Measurements from ENCODE around the gene IFT80.

IFT80 gene

GRCh38 chr3:160437083-160437455 lies 38.0 kb upstream of the IFT80 start:
- TF ChIP-seq EZH2phosphoT487 (conservative IDR thresholded peaks at IDR 0.05; ENCODE audit: low read length), result no peak
- no peak for TF ChIP-seq CTCF (IDR thresholded peaks at IDR 0.05; ENCODE audit: insufficient read depth, low read length, poor library complexity, severe bottlenecking)
- Histone ChIP-seq H3K9ac (ENCODE audit: low read length) (no peak overlapping the region), H3K27ac (ENCODE audit: low read depth, low read length) (no peak overlapping the region), H3K4me3 (ENCODE audit: insufficient read depth, low read length, poor library complexity, severe bottlenecking) (no peak overlapping the region), H3F3A (ENCODE audit: insufficient read depth) (peaks cover 81% of the 10 kb centered on the region), H3K9me2 (replicated peaks; ENCODE audit: insufficient read depth, low read length) (no peaks in the 10 kb centered on the region), H4K20me1 (ENCODE audit: low read depth, low read length) (peaks cover 34% of the 10 kb centered on the region), H3K79me2 (ENCODE audit: insufficient read depth, low read length) (peaks cover 88% of the 10 kb centered on the region), H3K9me3 (ENCODE audit: insufficient read depth, low read length) (no peaks in the 10 kb centered on the region), H2AFZ (ENCODE audit: low read depth, low read length, severe bottlenecking) (no peak overlapping the region), H3K36me3 (ENCODE audit: low read length) (peaks cover 67% of the 10 kb centered on the region), H3K4me2 (ENCODE audit: low read depth, low read length, poor library complexity, severe bottlenecking) (no peak overlapping the region), H3K27me3 (ENCODE audit: low read length) (no peaks in the 10 kb centered on the region)

DNA sequence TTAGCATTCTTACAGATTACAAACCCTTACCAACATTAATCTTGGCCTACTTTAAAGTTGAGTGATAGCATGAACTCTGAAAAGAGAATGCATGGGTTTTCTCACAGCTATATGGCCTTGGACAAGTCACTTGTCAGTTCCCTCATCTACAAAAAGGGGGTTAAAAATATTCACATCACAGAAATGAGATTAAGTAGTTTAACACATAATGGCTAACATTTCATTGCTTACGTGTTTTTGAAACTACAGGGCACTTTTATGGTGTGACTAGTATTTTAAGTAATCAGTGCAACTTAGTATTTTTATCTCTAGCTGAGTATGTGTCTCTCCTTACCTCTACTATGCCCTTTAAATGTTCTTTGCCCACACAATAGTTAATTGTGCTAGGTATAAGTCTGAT lies 36.7 kb upstream of the IFT80 start:
- Histone ChIP-seq H3K4me3 (ENCODE audit: insufficient read depth, low read length, poor library complexity, severe bottlenecking) (no peak overlapping the region), H3F3A (ENCODE audit: insufficient read depth) (peaks cover 89% of the 10 kb centered on the region), H3K36me3 (ENCODE audit: low read length) (peaks cover 78% of the 10 kb centered on the region), H3K9ac (ENCODE audit: low read length) (no peak overlapping the region), H3K9me3 (ENCODE audit: insufficient read depth, low read length) (no peaks in the 10 kb centered on the region), H3K79me2 (ENCODE audit: insufficient read depth, low read length) (peaks cover 87% of the 10 kb centered on the region), H3K4me2 (ENCODE audit: low read depth, low read length, poor library complexity, severe bottlenecking) (peak overlapping the region; percentile 7), H3K27me3 (ENCODE audit: low read length) (no peaks in the 10 kb centered on the region), H4K20me1 (ENCODE audit: low read depth, low read length) (peaks cover 34% of the 10 kb centered on the region), H3K9me2 (replicated peaks; ENCODE audit: insufficient read depth, low read length) (no peaks in the 10 kb centered on the region), H2AFZ (ENCODE audit: low read depth, low read length, severe bottlenecking) (no peak overlapping the region), H3K27ac (ENCODE audit: low read depth, low read length) (peak overlapping the region; percentile 41; the same call in 1 of the 2 replicates)
- TF ChIP-seq EZH2phosphoT487 (conservative IDR thresholded peaks at IDR 0.05; ENCODE audit: low read length), result no peak
- no peak for TF ChIP-seq CTCF (IDR thresholded peaks at IDR 0.05; ENCODE audit: insufficient read depth, low read length, poor library complexity, severe bottlenecking)

DNA sequence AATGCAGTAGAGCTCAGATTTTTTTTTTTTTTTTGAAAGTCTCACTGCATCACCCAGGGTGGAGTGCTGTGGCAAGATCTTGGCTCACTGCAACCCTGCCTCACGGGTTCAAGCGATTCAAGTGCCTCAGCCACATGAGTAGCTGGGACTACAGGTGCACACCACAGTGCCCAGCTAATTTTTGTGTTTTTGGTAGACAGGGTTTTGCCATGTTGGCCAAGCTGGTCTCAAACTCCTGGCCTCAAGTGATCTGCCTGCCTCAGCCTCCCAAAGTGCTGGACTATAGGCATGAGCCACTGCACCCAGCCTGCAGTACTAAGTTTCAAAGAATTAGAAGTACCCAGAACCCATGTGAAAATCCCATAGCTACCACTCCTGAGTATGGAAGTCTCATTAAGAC lies 36.1 kb upstream of the IFT80 start:
- no peaks in the 10 kb centered on the region for H3K27me3 ChIP-seq (ENCODE audit: low read length)
- H3K4me2 ChIP-seq (ENCODE audit: low read depth, low read length, poor library complexity, severe bottlenecking), result peak overlapping the region; percentile 5
- H3K4me3 ChIP-seq (ENCODE audit: insufficient read depth, low read length, poor library complexity, severe bottlenecking), result no peak overlapping the region
- no peaks in the 10 kb centered on the region for H3K9me3 ChIP-seq (ENCODE audit: insufficient read depth, low read length)
- TF ChIP-seq EZH2phosphoT487 (conservative IDR thresholded peaks at IDR 0.05; ENCODE audit: low read length), result no peak
- TF ChIP-seq CTCF (IDR thresholded peaks at IDR 0.05; ENCODE audit: insufficient read depth, low read length, poor library complexity, severe bottlenecking), result no peak
- H3K79me2 ChIP-seq (ENCODE audit: insufficient read depth, low read length), result peaks cover 80% of the 10 kb centered on the region
- H3K36me3 ChIP-seq (ENCODE audit: low read length), result peaks cover 81% of the 10 kb centered on the region
- peaks cover 39% of the 10 kb centered on the region for H4K20me1 ChIP-seq (ENCODE audit: low read depth, low read length)
- peaks cover 96% of the 10 kb centered on the region for H3F3A ChIP-seq (ENCODE audit: insufficient read depth)
- H3K27ac ChIP-seq (ENCODE audit: low read depth, low read length), result peak overlapping the region; percentile 41; the same call in 1 of the 2 replicates
- H3K9me2 ChIP-seq (replicated peaks; ENCODE audit: insufficient read depth, low read length), result no peaks in the 10 kb centered on the region
- H3K9ac ChIP-seq (ENCODE audit: low read length), result no peak overlapping the region
- H2AFZ ChIP-seq (ENCODE audit: low read depth, low read length, severe bottlenecking), result no peak overlapping the region
